Measurements from ENCODE around the gene SLC17A5. TPM values are rescaled to one million over a fixed set of nuclear protein-coding genes. Genes with fewer than 3 reads are reported as not detected.

Gene SLC17A5
- total and polyA plus RNA-seq, 10 of the 15 experiments (the other 5 are each of a cell fraction or from before 2014, with no cell fraction given) = 2.3 to 7.2 (median 5.0) TPM

DNA sequence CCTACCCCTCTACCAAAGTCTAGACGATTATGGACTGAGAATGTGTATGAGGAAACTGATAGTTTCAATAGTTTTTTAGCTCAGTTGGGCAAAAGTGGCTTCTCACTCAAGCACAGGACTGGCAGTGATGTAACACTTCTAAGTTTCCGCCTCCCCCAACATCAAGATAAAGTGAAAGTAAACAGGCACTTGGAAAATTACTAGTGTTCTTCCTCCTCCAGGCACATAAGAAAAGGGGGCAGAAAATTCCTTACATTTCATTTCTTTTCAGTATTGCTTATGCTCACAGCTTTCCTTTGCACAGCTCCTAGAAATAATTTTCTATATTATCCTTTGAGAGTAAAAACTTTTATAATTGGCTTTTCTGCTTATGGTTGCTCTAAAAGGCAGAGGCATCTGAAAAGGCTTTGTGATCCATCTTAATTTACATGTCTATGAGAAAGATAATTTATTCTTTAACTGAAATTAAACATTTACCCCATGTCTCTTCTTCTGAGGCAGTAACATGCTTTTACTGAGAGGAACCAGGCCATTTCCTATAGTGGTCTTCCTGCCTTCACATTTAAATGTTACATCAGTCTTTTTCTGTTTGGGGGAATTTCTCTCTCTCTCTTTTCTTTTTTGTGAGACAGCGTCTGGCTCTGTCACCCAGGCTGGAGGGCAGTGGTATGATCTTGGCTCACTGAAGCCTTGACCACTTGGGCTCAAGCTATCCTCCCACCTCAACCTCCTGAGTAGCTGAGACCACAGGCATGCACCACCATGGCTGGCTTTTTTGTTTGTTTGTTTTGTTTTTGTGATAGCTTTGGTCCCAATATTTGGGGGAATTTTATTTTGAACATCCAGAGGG, 68.0 kb downstream of the SLC17A5 start (continued):
- TF ChIP-seq KAT2A (conservative IDR thresholded peaks at IDR 0.05; ENCODE audit: control insufficient read depth, low read depth, low read length) = no peak
- TF ChIP-seq STAT1 (conservative IDR thresholded peaks at IDR 0.05) = no peak
- 0 out of 2 replicates have a peak, but pooled peaks have one; percentile 24 for TF ChIP-seq YY1 (IDR thresholded peaks at IDR 0.05; ENCODE audit: low read depth, low read length)
- no peak for TF ChIP-seq CEBPZ (IDR thresholded peaks at IDR 0.05; ENCODE audit: low read depth, low read length)
- no peak for TF ChIP-seq NR2C2 (IDR thresholded peaks at IDR 0.05; ENCODE audit: borderline replicate concordance, control insufficient read depth, insufficient read length, low read depth)
- TF ChIP-seq GATAD2B (conservative IDR thresholded peaks at IDR 0.05; ENCODE audit: low read depth) = no peak
- no peak for TF ChIP-seq ZSCAN29 (IDR thresholded peaks at IDR 0.05)
- TF ChIP-seq MEF2B (IDR thresholded peaks at IDR 0.05; ENCODE audit: partially characterized antibody, poor library complexity, severe bottlenecking) = no peak
- no peak for TF ChIP-seq NRF1 (conservative IDR thresholded peaks at IDR 0.05; ENCODE audit: low read depth, low read length)
- no peak for TF ChIP-seq TBL1XR1 (IDR thresholded peaks at IDR 0.05; ENCODE audit: low read depth, low read length)
- TF ChIP-seq ZZZ3 (IDR thresholded peaks at IDR 0.05; ENCODE audit: control insufficient read depth, insufficient read length, low read depth) = no peak
- TF ChIP-seq SMARCA5 (IDR thresholded peaks at IDR 0.05) = no peak; the same call in 1 of the 2 replicates
- TF ChIP-seq REST (IDR thresholded peaks at IDR 0.05; ENCODE audit: low read depth, low read length) = no peak
- TF ChIP-seq, protein P1, sequence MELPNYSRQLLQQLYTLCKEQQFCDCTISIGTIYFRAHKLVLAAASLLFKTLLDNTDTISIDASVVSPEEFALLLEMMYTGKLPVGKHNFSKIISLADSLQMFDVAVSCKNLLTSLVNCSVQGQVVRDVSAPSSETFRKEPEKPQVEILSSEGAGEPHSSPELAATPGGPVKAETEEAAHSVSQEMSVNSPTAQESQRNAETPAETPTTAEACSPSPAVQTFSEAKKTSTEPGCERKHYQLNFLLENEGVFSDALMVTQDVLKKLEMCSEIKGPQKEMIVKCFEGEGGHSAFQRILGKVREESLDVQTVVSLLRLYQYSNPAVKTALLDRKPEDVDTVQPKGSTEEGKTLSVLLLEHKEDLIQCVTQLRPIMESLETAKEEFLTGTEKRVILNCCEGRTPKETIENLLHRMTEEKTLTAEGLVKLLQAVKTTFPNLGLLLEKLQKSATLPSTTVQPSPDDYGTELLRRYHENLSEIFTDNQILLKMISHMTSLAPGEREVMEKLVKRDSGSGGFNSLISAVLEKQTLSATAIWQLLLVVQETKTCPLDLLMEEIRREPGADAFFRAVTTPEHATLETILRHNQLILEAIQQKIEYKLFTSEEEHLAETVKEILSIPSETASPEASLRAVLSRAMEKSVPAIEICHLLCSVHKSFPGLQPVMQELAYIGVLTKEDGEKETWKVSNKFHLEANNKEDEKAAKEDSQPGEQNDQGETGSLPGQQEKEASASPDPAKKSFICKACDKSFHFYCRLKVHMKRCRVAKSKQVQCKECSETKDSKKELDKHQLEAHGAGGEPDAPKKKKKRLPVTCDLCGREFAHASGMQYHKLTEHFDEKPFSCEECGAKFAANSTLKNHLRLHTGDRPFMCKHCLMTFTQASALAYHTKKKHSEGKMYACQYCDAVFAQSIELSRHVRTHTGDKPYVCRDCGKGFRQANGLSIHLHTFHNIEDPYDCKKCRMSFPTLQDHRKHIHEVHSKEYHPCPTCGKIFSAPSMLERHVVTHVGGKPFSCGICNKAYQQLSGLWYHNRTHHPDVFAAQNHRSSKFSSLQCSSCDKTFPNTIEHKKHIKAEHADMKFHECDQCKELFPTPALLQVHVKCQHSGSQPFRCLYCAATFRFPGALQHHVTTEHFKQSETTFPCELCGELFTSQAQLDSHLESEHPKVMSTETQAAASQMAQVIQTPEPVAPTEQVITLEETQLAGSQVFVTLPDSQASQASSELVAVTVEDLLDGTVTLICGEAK (IDR thresholded peaks at IDR 0.05; ENCODE audit: borderline replicate concordance) = no peak
